Neuronal stem cell (in vitro differentiated cells): ENCODE measurements around the gene GRID1.
A peak's percentile ranks its signal among the peaks of the same experiment; 100 is the strongest.

Experiments used
- DNase-seq: peaks from one replicate; pipeline ENCODE4 v3.0.0-alpha.2; 2013; ENCODE audit warnings: low spot score
- H2AFZ ChIP-seq: one replicate; pipeline ENCODE4 v1.6.1; 2013; ENCODE audit warnings: mild to moderate bottlenecking, low read length, inconsistent platforms
- H2AK5ac ChIP-seq: 2 replicates; pipeline ENCODE4 v1.6.1; 2013; ENCODE audit warnings: low read depth, mild to moderate bottlenecking, inconsistent platforms, low read length, moderate library complexity, mixed read lengths
- H2BK120ac ChIP-seq: 2 replicates; pipeline ENCODE4 v1.6.1; 2013; ENCODE audit warnings: low read depth, mild to moderate bottlenecking, inconsistent platforms, low read length, moderate library complexity, mixed read lengths
- H2BK12ac ChIP-seq: one replicate; pipeline ENCODE4 v1.6.1; 2013; ENCODE audit warnings: low read length, inconsistent platforms
- H2BK15ac ChIP-seq: 2 replicates; pipeline ENCODE4 v1.6.1; 2013; ENCODE audit warnings: mild to moderate bottlenecking, low read length, inconsistent platforms, mixed read lengths
- H2BK5ac ChIP-seq: one replicate; pipeline ENCODE4 v1.6.1; 2013; ENCODE audit warnings: inconsistent platforms, mild to moderate bottlenecking, low read length, moderate library complexity
- H3K14ac ChIP-seq: one replicate; pipeline ENCODE4 v1.6.1; 2013; ENCODE audit warnings: low read length, inconsistent platforms
- H3K18ac ChIP-seq: 2 replicates; pipeline ENCODE4 v1.6.1; 2013; ENCODE audit warnings: low read length, inconsistent platforms
- H3K23ac ChIP-seq: 2 replicates; pipeline ENCODE4 v1.6.1; 2013; ENCODE audit warnings: low read depth, mild to moderate bottlenecking, mixed read lengths, low read length, inconsistent platforms; ENCODE audit not compliant: poor library complexity
- H3K27ac ChIP-seq: replicated peaks from 3 replicates; pipeline ENCODE4 v1.5.1; 2013; ENCODE audit warnings: low read length, inconsistent platforms
- H3K27me3 ChIP-seq, 3 experiments: 2 replicates each; pipeline ENCODE4 v1.6.1; 2013; ENCODE audit warnings: low read length in 3 of 3, mild to moderate bottlenecking in 2 of 3, inconsistent platforms in 1 of 3, low read depth in 1 of 3, mixed read lengths in 1 of 3, moderate library complexity in 1 of 3; ENCODE audit not compliant: control insufficient read depth in 3 of 3, insufficient read depth in 3 of 3
- H3K36me3 ChIP-seq, 2 donors: replicated peaks in 1 of 2; 2 replicates each; pipeline ENCODE4 v1.6.1; 2013; ENCODE audit warnings: low read length in 2 of 2; ENCODE audit not compliant: control insufficient read depth in 2 of 2, insufficient read depth in 2 of 2
- H3K4ac ChIP-seq: 2 replicates; pipeline ENCODE4 v1.6.1; 2013; ENCODE audit warnings: inconsistent platforms, mild to moderate bottlenecking, low read length, moderate library complexity
- H3K4me1 ChIP-seq, 2 donors: 1 replicate in 1 of 2; 2 replicates in 1 of 2; pipeline ENCODE4 v1.6.1; 2013; ENCODE audit warnings: low read length in 2 of 2, low read depth in 1 of 2; ENCODE audit not compliant: control insufficient read depth in 2 of 2, insufficient read depth in 1 of 2
- H3K4me2 ChIP-seq: one replicate; pipeline ENCODE4 v1.6.1; 2013; ENCODE audit warnings: mild to moderate bottlenecking, low read length, inconsistent platforms; ENCODE audit not compliant: insufficient read depth, poor library complexity, severe bottlenecking
- H3K4me3 ChIP-seq, 2 donors: 2 replicates each; pipeline ENCODE4 v1.5.1; 2013; ENCODE audit warnings: low read length in 2 of 2, mild to moderate bottlenecking in 2 of 2, inconsistent platforms in 1 of 2, moderate library complexity in 1 of 2
- H3K79me1 ChIP-seq: one replicate; pipeline ENCODE4 v1.6.1; 2013; ENCODE audit warnings: low read depth, mild to moderate bottlenecking, inconsistent platforms, low read length, moderate library complexity
- H3K9ac ChIP-seq: one replicate; pipeline ENCODE4 v1.6.1; 2013; ENCODE audit warnings: mild to moderate bottlenecking, low read depth, low read length, inconsistent platforms; ENCODE audit not compliant: poor library complexity
- H3K9me3 ChIP-seq, 2 donors: replicated peaks in 1 of 2; 2 replicates each; pipeline versions ENCODE3 to v1.6.1; 2013; ENCODE audit warnings: low read length in 2 of 2, mild to moderate bottlenecking in 2 of 2, inconsistent platforms in 1 of 2, low read depth in 1 of 2, mixed read lengths in 1 of 2, moderate library complexity in 1 of 2; ENCODE audit not compliant: control insufficient read depth in 2 of 2, insufficient read depth in 1 of 2
- H4K8ac ChIP-seq: one replicate; pipeline ENCODE4 v1.6.1; 2013; ENCODE audit warnings: low read depth, mild to moderate bottlenecking, inconsistent platforms, low read length, moderate library complexity
- H4K91ac ChIP-seq: one replicate; pipeline ENCODE4 v1.6.1; 2013; ENCODE audit warnings: low read length, low read depth, mild to moderate bottlenecking, inconsistent platforms; ENCODE audit not compliant: poor library complexity
- WGBS, 2 donors: extraction: QIAGEN DNeasy Blood & Tissue Kit; methylation state at CpG; one replicate each; pipeline ENCODE4 v1.1.7; 2013; ENCODE audit warnings: missing lambda C conversion rate in 2 of 2, mixed read lengths in 1 of 2; ENCODE audit not compliant: insufficient read length in 2 of 2, insufficient replicate concordance in 1 of 2; ENCODE audit errors: extremely low coverage in 2 of 2; 5-methylcytosine and 5-hydroxymethylcytosine counted together

The GRID1 gene

DNA sequence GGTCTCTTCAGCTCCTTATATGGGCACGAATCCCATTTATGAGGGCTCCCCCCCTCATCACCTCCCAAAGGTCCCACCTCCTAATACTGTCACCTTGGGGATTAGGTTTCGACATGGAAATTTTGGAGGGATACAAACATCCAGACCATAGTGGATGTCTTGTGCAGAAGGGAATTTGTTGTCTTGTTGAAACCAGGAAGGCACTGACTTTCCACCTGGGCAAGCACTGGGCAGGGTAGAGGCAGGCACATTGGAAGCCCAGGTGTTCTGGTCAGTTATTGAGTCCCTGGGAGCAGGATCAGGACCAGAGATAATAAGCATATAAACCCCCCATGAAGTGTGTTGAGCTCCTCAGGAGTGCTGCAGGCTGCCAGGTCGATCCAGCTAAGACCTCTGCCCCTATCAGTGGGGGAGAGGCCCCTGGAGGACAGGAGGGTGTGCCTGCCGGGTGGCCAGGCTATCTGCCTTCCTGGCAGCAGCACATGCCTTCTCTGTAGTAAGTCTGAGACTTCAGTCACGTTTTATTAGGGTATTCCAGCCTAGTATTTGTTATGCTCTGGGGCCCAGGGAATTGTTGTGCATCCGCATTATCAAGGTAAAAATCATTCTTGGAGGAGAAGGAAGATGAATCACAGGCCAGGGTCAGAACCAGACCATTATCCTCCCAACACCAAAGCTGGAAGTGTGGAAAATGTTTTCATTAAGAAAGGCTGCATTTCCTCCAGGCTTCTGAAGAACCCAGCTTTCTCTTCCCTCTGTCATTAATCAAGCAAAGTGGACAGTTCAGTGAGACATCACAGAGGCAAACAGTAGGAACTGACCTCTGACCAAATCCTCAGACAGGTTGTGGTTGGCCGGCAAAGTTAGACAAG lies 503.1 kb downstream of the GRID1 start:
- H3K9me3 ChIP-seq: peaks cover 0 to 2% of the 10 kb centered on the region in 2 donors
- H3K4me2 ChIP-seq: no peak overlapping the region
- DNase-seq: no peak
- H3K36me3 ChIP-seq: no peaks in the 10 kb centered on the region
- H4K8ac ChIP-seq: no peak overlapping the region
- no peak overlapping the region for H3K27ac ChIP-seq
- no peak overlapping the region for H2BK120ac ChIP-seq
- no peaks in the 10 kb centered on the region for H3K27me3 ChIP-seq
- no peak overlapping the region for H3K23ac ChIP-seq
- WGBS, 2 donors: no CpG with 5 or more reads among the region's 7 CpGs
- H3K4me1 ChIP-seq: peaks cover 0 to 9% of the 10 kb centered on the region in 2 donors
- no peak overlapping the region for H2BK12ac ChIP-seq
- H3K18ac ChIP-seq: no peak overlapping the region
- no peaks in the 10 kb centered on the region for H3K79me1 ChIP-seq
- H2AFZ ChIP-seq: no peak overlapping the region
- H3K4me3 ChIP-seq: no peak overlapping the region
- H3K9ac ChIP-seq: no peak overlapping the region
- H2BK15ac ChIP-seq: no peak overlapping the region
- no peak overlapping the region for H2AK5ac ChIP-seq
- H2BK5ac ChIP-seq: no peak overlapping the region
- no peak overlapping the region for H3K4ac ChIP-seq
- H3K14ac ChIP-seq: no peak overlapping the region
- no peak overlapping the region for H4K91ac ChIP-seq

DNA sequence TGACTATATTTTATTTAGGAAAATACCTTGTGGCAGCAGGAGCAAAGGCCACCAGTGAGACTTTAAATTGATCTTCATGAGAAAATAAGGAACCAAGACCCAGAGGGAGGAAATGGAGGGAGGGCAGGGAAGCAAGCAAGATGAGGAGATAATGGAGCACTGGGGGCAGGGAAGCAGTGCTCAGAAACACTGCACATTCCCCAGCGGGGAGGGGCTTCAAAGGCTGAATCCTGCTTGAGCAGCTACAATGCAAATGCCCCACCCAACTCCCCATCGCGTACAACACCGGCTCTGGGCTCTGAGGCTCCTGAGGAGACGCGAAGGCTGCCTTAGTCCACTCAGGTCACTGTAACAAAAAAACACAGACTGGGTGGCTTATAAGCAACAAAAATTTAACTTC lies 503.8 kb downstream of the GRID1 start:
- H3K27ac ChIP-seq: no peak overlapping the region
- WGBS, 2 donors: no CpG with 5 or more reads among the region's 6 CpGs
- H3K27me3 ChIP-seq: no peaks in the 10 kb centered on the region
- H2BK15ac ChIP-seq: no peak overlapping the region
- H3K9me3 ChIP-seq: peaks cover 0 to 2% of the 10 kb centered on the region in 2 donors
- H3K4ac ChIP-seq: no peak overlapping the region
- no peak overlapping the region for H2BK120ac ChIP-seq
- H3K4me3 ChIP-seq: no peak overlapping the region
- H3K79me1 ChIP-seq: no peaks in the 10 kb centered on the region
- H3K18ac ChIP-seq: no peak overlapping the region
- H3K36me3 ChIP-seq: no peaks in the 10 kb centered on the region
- no peak overlapping the region for H2AFZ ChIP-seq
- H4K91ac ChIP-seq: no peak overlapping the region
- H3K14ac ChIP-seq: no peak overlapping the region
- no peak overlapping the region for H3K23ac ChIP-seq
- H2AK5ac ChIP-seq: no peak overlapping the region
- no peak overlapping the region for H4K8ac ChIP-seq
- H2BK5ac ChIP-seq: no peak overlapping the region
- no peak overlapping the region for H2BK12ac ChIP-seq
- no peak overlapping the region for H3K4me2 ChIP-seq
- H3K9ac ChIP-seq: no peak overlapping the region
- peaks cover 0 to 9% of the 10 kb centered on the region in 2 donors for H3K4me1 ChIP-seq
- no peak for DNase-seq

DNA sequence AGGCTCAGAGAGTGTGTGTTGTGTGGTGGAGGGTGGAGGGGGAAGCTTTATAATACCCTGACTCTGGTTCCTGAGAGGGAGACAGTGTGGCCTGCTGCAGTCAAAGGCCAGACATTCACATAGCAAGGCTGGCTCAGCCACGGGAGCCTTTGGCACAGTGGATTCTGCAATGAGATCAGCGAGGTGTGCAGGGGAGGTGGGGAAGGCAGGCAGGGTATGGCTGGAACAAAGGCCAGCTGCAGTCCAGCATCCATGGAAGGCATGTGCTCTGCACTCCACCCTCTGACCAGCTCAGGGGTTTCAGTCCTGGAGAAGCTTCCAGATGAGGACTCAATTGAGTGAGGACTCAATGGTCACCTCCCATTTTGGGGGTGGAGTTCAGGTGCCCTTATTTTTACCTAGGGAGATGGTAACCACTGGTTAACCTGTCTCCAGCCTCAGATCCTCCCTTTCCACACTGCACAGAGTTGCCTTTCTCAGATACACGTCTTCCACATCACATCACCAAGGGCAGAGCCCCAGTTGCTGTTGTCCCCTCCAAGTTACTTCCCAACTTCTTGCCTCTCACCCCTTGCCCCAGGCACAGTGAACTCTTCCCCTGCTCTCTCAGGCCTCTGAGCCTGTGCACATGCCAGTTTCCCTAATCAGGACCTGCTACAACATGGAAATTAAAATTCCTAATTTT lies 504.9 kb downstream of the GRID1 start:
- H4K8ac ChIP-seq: no peak overlapping the region
- H3K27ac ChIP-seq: no peak overlapping the region
- no peaks in the 10 kb centered on the region for H3K36me3 ChIP-seq
- DNase-seq: no peak
- H3K4ac ChIP-seq: no peak overlapping the region
- H4K91ac ChIP-seq: no peak overlapping the region
- H3K18ac ChIP-seq: no peak overlapping the region
- H3K4me3 ChIP-seq: no peak overlapping the region
- no peak overlapping the region for H2BK120ac ChIP-seq
- whole genome bisulfite sequencing, 2 donors: no CpG with 5 or more reads among the region's 3 CpGs
- peaks cover 0 to 2% of the 10 kb centered on the region in 2 donors for H3K9me3 ChIP-seq
- H2AK5ac ChIP-seq: no peak overlapping the region
- no peak overlapping the region for H2BK5ac ChIP-seq
- peaks cover 0 to 9% of the 10 kb centered on the region in 2 donors for H3K4me1 ChIP-seq
- no peak overlapping the region for H2BK12ac ChIP-seq
- no peak overlapping the region for H3K4me2 ChIP-seq
- no peak overlapping the region for H3K9ac ChIP-seq
- no peak overlapping the region for H3K23ac ChIP-seq
- H3K79me1 ChIP-seq: no peaks in the 10 kb centered on the region
- H3K27me3 ChIP-seq: no peaks in the 10 kb centered on the region
- no peak overlapping the region for H3K14ac ChIP-seq
- no peak overlapping the region for H2AFZ ChIP-seq
- peak overlapping the region; percentile 10 for H2BK15ac ChIP-seq

DNA sequence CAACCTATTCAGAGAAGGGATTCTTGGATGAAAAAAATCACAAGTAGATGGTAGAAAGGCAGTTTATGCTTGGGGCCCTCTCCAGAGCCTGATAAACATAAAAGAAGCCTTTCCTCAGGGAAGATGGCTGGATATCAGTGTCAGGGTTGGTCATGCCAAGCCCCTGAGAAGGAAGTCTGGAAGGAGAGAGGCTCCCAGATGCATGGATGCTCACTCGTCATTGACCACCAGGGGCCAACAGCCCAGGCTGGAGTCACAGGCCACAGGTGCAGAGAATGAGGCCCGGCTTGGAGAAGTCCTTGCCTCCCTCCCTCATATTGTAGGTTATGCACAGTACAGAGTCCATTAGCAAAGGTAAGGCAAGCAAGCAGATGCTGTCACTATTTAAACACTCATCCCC lies 506.7 kb downstream of the GRID1 start:
- H2BK12ac ChIP-seq: no peak overlapping the region
- no peak overlapping the region for H3K9ac ChIP-seq
- H2AK5ac ChIP-seq: no peak overlapping the region
- no peak overlapping the region for H2BK120ac ChIP-seq
- no peak overlapping the region for H3K23ac ChIP-seq
- H3K27me3 ChIP-seq: no peaks in the 10 kb centered on the region
- H3K27ac ChIP-seq: no peak overlapping the region
- H3K4me1 ChIP-seq: peaks cover 0 to 9% of the 10 kb centered on the region in 2 donors
- no peak overlapping the region for H3K4ac ChIP-seq
- H3K4me3 ChIP-seq: no peak overlapping the region
- H3K79me1 ChIP-seq: no peaks in the 10 kb centered on the region
- no peak overlapping the region for H2BK5ac ChIP-seq
- H3K36me3 ChIP-seq: no peaks in the 10 kb centered on the region
- no peak overlapping the region for H4K8ac ChIP-seq
- H2AFZ ChIP-seq: no peak overlapping the region
- H4K91ac ChIP-seq: no peak overlapping the region
- no peak overlapping the region for H3K14ac ChIP-seq
- H3K4me2 ChIP-seq: no peak overlapping the region
- no peak overlapping the region for H3K18ac ChIP-seq
- no CpG with 5 or more reads among the region's 2 CpGs for WGBS, 2 donors
- no peak overlapping the region for H2BK15ac ChIP-seq
- peaks cover 0 to 2% of the 10 kb centered on the region in 2 donors for H3K9me3 ChIP-seq
- DNase-seq: no peak
